Measurements from ENCODE around the gene OTP.
"Not testable (repeated sequence)": the region's sequence is repeated elsewhere in the genome, so short reads cannot be mapped to it uniquely, and the experiment has no call there.

Gene OTP

DNA sequence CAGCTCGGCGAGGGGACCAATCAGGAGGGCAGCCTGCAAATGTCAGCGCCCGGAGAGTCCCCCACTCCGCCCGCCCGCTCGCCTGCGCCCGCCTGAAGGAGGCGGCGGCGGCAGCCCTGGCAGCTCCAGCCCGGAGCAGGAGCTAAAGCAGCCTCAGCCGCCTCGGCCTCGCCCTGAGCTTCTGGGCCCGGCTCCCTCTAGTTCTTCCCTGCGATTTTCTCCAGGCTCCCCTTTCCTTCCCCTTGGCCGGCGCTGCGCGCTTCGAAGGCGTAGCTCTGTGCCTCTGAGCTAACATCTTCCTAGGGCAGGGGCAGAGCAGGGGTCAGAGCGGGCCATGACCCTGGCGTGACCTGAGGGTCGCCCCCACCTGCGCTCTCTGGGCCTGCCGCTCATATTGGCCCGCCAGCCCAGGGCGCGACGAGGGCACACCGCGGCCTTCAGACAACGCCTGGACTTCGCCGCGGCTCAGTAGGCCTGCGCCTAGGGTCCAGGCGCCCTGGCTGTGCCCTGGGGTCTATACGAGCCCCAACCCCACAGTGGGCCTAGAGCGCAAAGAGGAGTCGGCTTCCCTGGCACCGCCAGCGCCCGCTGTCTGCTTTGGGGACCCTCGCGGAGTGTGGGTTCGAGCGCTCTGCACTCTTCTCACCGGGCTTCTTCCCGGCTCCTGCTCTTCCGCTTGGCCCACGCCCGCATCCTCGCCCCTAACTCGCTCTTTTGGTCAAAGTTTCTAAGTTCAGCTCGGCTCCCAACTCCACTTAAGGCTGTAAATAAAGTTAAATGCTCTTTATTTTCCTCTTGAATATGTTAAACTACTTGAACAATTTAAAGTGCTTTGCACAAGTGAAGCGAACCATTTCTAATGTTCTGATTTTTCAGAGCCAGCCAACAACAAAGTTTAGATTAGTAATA lies 504 bp upstream of the OTP start:
- no peak for DNase-seq

DNA sequence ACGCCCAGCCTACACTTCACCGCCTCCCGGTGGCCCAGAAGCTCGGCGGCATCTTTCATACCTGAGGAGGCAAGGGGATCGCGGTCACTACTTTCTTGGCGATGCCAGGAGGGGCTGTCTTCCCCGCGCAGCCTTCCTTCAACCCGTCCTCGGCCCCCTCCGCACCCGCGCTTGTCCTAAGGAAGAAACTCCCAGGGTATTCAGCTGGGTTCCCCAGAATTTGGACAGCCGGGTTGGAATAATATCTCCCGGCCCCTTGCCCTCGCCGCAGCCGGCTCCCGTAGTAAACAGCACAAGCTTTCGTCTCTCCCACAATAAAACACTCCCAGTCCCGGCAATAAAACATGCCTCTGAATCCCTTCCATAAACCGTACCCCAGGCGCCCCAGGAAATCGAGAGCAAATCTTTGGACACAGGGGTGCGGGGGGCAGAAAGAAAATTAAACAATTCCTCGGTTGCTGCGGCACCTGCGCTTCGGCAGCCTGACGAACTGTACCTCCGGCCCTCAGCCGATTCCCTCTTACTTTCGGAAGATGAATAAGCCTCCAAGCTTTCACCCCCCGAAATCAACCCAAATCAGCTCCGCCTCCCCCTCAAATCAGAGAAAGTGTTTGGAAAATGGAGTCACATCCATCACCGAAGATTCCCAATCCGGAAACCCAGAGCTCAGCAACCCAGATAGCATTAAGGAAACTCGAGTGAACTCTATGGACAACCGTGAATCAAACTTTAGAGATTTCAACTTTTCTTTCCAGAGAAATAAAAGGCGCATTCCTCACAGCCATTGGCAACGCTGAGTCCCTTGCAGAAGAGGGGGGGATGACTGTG lies 1.1 kb downstream of the OTP start:
- DNase-seq, result no peak

DNA sequence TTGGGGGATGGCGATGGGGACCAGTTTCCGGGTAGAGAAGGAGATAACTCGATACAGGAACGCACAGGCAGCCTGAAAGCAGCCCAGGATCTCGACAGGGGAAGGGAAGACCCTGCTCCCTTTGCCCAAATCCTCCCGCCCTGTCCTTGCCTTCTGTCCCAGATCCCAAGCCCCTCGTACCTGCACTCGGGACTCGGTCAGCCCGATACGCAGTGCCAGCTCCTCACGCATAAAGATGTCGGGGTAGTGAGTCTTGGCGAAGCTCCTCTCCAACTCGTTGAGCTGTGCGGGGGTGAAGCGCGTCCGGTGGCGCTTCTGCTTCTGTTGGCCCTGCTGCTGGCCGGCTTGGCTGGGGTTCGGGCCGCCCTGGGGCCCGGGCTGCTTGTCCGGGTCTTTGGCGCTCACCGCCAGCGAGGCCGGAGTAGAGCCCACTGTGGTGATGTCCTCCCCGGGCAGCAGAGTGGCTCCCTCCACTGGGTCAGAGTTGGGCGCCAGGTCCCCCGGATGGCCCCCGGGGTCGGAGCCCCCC lies 1.8 kb downstream of the OTP start:
- DNase-seq, result no peak

DNA sequence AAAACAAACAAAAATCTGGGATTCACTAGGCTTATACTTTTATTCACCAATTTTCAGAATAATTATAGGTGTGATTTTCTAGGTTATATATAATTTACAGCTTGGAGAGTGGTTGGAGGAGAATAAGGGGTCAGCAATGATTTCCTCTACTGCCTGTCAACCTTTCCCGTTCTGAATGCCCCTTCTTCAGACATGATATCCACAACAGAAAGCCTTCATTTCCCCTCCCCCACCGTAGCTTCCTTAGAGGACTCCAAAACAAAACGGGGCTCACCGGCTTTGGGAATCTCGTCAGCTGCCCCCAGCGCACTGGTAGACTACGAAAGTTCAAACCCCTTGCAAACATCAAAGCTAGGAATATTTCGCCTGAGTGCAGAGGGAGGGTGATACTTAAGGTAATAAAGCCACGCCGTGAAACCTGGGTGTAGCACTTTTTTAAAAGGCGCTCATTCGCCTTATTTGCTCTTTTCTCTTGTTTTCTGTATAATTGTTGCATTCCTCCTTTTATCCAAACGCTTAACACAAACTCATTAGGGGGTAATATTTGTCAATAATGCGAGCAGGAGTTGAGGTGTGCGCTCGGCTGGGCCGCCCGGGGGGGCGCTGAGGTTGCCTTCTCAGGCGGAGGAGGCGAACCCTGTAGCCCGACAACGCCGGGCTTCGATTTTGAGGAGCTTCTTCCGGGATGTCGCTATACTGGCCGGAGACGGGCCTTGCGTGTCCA lies 2.4 kb downstream of the OTP start:
- no peak for DNase-seq

DNA sequence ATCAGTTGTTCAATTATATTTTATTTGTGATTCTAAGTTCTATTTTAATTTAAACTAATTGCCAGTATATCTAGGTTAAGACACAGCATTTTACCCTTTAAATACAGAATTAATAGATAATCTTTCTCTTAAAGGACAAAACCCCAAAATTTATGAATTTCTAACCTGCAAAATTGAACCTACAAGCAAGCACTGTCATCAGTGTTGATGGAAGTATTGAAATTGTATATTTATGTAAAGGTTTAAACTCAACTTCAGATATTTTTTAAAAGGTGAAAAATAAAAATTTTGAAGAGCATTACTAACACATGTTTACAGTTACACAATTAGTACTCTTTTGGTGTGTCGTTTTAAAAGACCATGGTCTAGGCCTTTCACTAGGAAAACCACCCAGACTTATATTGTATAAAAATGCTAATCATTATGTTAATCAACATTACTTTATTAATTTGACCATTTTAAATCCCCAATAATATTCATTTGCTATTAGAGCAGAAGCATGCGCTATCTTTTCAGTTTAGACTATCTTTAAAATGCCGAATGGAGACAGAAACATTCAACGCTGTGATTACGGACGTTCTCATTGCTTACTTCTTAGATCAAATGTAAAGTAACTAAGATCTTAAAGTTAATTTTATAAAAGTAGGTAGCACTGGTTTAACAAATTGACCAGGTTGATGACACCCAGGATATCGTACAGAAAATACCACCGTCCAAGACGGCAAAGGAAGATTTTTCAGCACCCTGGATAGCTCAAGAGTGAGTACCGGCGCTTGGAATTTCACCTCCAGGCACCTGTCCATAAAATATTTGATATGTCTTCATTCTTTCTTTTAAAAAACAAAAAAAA lies 3.2 kb downstream of the OTP start:
- DNase-seq, result no peak

DNA sequence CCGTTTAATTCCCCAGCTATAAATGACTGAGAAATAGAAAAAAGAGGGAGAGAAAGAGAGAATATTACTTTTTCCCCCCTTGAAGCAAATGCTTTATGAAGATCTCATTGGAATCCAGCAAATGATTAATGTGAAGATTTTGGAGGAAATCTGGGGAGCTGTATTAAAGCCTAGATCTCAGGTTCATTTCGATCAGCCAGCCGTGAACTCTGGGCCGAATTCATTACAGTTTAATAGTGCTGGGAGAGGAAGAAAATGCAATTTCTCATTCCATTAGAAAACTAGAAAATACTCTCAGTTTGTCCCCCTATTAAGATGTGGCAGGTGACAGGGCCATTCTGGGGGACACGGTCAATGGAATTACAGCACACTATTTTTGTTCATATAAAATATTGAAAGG lies 4.8 kb downstream of the OTP start:
- no peak for DNase-seq

DNA sequence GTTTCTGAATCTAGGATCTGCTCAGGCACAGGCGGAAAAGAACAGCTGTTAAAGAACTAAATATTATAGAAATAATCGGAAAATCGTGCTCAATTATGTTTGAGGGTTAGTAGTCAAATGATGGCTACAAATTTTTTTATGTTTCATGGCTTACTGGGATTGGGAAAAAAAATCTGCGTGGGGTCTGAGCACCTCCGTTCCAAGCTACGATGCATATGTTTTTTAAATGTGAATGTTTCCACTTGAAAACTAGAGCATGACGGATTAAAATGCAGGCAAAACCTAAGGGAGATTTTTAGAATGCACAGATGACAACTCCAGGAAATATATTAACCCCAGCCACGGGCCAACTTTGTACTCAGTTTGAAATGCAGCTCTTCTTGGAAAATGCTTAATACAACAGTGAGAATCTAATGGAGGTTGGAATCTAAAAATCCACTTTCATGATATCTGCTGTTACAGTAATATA lies 5.3 kb downstream of the OTP start:
- DNase-seq, result no peak

DNA sequence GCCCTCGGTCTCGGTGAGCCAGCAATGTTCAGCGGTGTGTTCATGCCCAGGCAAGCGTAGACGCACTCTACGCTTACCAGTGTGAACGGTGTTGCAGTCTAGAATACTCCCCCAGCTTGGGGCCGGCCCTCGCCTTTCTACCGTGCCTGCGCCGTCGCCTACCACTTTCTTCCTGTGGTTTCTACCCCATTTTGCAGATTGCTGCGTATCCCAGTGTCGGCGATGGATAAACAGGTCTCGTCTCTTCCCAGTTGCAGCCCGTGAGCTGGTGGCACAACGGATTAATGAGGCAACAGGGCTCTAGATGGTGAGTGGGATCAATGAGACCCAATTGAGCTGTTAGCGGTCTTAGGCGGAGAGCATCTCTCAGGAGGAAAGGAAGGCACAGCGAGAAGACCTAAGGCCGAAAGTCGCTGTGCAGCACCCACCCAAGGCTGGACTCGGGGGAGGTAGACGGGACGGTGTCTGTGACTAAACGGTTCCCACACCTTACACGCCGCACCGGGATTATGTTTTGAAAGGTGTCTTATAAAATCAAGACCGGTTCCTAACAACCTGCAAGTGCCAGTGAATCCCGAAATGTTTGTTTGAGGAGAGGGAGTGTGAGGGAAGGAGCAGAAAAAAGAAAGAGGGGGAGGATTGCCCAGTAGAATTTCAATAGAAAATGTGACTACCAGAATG lies 5.8 kb downstream of the OTP start:
- DNase-seq, result no peak

DNA sequence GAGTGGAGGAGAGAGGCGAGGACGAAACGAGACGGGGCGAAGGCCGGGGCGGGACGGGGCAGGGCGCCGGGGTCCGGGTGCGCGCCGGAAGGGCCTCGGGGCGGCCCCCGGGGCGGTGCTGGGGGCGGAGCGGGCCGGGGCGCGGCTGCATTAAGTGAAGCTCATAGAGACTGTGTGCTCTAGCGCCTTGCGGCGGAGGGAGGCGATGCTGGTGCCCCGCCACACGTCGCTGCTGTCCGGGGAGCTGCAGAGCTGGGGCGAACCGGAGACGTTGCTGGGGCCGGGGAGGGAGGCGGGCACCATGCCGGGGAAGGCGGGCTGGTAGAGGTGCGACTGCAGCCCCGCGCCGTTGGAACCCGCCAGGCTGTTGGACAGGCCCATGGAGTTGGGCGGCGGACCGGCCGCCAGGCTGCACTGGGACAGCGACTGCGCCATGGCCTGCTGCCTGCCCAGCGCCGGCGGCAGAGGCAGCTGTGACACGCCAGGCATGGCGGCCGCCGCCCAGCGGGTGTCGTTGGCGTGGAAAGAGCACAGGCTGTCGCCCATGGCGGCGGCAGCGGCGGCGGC lies 8.3 kb downstream of the OTP start:
- peak; percentile 34 to 61 for DNase-seq

DNA sequence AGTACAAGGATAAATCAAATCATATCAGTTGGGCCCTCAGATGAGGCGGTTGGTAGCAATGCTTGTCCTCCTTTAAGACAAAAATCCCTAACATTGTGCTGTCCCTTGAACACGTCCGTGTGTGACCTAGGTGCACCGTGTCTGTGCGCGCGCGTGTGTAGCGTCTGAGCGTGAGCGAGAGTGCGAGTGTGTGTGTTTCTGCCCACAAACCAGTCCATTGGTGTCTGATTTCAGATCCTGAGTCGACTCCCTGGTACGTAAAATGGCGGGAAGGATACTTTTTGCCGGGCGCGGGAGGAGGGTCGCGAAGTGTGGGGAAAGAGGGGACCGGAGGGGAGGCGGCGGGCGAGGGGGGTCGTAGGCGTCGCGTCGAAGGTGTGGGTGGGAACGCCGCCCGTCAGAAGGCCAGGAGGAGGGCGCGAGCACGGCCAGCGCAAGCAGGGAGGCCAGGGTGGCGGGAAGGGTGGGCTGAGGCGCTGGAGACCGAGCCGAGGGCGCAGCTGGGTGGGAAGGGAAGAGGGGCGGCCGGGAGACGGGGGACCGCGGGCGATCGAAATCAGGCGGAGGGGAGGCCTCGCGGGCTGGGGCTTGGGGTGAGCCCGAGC lies 8.9 kb downstream of the OTP start:
- DNase-seq, result no peak

DNA sequence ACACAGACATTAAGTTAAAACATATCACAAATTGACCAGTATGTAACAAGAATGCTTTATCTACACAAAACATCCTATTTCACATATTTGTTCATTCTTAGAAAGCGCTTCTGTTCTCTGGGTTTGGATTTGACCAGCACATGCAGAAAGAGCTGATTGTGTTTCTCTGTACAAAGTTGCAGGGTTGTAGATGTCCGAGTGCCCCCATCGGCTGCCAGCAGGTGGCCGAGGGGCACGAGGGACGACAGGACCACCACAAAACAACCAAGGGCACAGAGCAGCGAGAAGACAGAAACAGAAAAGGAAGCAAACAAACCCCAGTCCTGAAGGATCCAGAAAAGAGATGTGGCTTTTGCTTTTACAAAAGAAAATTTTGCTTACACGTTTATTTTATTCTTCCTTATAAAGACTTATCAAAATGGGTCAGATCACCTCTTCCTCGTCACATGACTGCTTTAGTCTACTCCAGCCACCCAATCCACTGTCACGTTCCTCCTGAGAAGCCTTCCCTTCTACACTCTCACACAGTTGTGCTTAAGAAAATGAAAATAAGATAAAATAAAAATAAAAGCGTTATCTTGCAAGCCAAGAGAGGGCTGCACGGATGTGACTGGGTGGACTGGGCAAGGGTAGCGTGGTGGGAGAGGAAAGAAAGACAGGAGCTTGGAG lies 9.5 kb downstream of the OTP start:
- no peak for DNase-seq

DNA sequence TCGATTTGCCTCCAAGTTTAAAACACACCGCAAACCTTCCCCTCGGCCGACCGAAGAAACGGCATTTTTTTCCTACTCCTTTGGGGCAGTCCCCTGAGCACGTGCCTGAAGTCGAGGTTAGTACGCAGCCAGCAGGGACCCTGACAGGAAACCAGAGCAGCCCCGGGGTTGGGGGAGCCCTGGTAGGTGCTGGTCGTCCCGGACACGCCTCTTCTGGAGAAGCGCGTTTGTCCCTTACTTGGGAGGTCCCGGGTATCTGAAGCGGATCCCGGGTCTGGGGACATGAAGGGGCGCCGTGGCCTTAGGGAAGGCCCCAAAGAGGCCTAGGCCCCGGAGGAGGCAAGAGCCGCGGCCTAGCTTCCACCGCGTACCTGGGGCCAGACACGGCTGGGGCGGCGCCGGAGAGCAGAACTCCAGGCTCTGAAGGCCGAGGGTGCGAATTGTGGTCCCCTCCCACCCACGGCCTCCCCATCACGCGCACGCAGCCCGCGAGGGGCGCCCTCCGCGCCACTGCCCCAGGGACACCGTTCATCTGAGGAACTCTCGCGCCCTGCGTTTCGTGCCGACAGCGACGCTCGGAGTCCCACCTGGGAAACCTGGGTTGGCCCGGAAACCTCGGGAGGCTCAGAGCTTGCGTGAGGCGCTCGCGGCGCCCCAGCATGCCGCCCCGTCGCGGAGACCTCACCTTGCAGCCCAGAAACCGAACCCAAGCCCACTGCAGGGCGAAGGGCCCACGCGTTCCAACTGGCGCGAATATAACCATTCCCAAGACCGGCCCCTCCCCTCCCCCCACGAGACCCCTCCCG lies 10.4 kb downstream of the OTP start:
- DNase-seq, result no peak

DNA sequence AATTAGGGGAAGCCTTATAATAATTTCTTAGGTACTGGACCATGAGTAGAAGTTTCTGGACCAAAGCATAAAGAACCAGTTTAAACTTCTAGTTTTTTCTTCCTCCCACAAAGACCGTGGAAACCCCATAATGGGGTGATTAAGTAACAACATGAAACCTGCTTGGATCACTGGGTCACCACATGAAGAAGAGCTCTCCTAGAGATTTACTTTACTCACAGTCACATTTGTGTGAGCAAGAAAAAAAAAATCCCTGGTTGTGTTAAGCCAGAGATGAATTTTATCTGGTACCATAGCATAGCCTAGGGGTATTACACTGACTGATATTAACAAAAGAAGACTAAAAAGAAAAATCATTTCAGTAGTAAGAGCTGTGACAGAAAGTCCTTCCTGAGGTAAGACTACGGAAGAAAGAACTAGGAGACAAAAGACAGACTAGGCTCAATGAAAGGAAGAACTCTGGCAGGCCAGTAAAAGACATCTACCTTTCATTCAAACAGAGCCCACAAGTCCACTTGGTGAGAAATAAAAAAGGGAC lies 15.2 kb downstream of the OTP start:
- no peak for DNase-seq

DNA sequence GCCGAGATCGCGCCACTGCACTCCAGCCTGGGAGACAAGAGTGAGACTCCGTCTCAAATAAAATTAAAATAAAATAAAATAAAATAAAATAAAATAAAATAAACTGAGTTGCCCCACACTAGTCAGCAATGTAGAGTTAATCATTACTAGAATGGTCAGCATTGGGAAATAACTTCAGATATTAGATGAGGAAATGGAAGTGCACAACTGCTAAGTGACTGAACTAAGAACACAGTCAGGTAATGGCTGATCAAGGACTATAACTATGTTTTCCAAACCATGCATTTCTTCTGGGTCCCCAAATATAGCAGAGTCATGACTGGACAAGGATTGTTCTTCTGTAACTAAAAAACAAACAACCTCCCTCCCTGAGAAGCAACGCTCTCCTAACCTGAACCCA lies 17.1 kb downstream of the OTP start:
- DNase-seq, result no peak

DNA sequence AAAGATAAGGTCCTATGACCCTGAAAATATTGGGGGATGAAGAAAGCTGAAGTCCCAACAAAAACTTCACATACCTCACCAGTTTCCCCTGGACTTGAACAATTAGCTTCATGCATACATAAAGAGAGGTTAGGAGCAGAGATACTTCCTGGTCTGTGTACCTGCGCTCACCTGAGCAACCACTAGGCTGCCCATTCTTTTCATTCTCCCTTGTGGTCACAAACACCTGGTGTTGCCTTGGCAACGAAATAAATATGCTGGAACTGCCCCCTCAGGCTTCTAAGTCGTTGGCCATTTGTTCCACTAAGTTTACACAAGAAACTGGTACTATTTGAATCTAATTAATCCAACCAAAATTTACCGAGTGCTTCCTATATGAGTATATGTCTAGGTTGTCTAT lies 18.1 kb downstream of the OTP start:
- DNase-seq, result peak; percentile 34 to 51

DNA sequence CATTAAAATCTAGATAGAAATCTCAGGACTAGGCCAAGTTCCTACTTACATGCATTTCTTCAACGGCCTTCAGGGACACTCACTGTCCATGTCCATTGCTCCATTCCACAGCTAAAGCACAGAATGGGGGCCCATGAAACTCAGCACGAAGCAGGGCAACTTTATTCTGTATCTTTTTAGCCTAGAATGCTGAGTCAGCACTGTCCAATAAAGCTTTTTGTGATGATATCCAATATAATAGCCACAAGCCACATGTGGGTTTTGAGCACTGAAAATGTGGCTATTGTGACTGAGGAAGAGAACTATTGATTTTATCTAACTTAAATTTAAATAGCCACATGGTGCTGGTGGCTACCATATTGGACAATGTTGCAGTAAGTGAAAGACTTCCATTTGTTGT lies 21.6 kb downstream of the OTP start:
- DNase-seq, result no peak

DNA sequence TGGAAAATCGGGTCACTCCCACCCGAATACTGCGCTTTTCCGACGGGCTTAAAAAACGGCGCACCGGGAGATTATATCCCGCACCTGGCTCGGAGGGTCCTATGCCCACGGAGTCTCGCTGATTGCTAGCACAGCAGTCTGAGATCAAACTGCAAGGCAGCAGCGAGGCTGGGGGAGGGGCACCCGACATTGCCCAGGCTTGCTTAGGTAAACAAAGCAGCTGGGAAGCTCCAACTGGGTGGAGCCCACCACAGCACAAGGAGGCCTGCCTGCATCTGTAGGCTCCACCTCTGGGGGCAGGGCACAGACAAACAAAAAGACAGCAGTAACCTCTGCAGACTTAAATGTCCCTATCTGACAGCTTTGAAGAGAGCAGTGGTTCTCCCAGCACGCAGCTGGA lies 29.6 kb downstream of the OTP start:
- not testable (repeated sequence) for DNase-seq

DNA sequence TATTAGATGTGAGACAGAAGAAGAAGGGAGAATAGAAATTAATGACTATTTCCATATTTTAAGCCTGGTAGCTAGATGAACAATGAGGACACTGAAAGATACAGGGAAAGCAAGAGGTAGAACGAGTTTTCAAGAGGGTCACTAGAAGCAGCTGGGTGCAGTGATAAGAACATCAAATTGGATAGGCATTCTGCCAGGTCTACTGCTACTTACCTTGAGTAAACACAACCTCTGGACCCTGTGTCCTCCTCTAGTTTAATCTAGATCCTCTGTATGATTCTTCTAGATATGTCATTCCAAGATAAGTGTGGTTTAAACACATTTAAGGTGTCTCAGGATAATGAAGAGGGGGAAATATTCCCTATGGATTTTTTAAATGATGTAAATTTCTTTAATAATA lies 31.2 kb downstream of the OTP start:
- no peak for DNase-seq

DNA sequence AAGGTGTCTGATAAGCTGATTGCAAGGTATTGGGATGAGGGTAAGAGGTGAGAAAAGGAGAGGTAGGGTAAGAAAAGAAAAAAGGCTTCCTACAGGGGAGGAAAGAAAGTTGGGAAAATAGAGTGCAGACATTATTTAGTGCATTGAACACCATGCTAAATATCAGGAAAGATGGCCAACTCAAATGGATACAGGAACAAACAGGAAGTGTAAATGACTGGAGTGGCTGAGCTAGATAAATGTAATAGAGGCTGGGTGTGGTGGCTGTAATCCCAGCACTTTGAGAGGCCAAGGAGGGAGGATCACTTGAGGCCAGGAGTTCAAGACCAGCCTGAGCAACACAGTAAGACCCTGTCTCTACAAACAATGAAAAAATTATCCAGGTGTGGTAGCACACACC lies 32.2 kb downstream of the OTP start:
- DNase-seq, result no peak

All from NCI-H2081 (cell line).